GM12891 (cell line): ENCODE measurements around the gene OXER1.

Experiments
- PAX5 ChIP-seq: IDR thresholded peaks from 2 replicates; pipeline ENCODE4 v1.6.1; 2011; ENCODE audit warnings: low read length, moderate library complexity, mild to moderate bottlenecking; ENCODE audit not compliant: insufficient read depth, severe bottlenecking
- POLR2A ChIP-seq: IDR thresholded peaks from 2 replicates; pipeline ENCODE4 v1.6.1; 2011; ENCODE audit warnings: low read depth, low read length, control low read depth
- POLR2AphosphoS5 ChIP-seq: IDR thresholded peaks from 2 replicates; pipeline ENCODE4 v1.6.1; 2011; ENCODE audit warnings: low read depth, low read length, control low read depth
- POU2F2 ChIP-seq: IDR thresholded peaks from 2 replicates; pipeline ENCODE4 v1.6.1; 2011; ENCODE audit warnings: low read depth, mild to moderate bottlenecking, control low read depth, low read length, moderate library complexity
- TAF1 ChIP-seq: IDR thresholded peaks from 2 replicates; pipeline ENCODE4 v1.6.1; 2011; ENCODE audit warnings: low read depth, low read length, control low read depth

DNA sequence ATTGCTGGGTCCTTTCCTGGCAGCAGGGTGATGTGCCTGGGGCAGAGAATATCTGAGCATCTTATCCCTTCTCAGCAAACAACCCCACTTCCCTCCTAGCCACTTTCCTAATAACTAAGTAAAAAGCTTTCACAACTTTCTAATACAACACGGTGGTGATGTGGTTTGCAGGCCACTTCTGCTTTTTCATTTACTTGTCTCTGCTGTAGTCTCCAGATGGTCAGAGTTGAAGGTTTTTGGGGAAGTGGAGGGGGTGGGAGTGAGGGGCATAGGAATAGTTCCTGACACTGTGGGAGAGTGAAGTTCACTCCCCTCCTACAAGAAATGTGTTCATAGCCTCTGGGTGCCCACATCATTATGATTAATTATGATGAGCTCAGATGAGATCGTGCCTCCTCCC is 11.6 kb downstream of the OXER1 start:
- no peak for TF ChIP-seq TAF1
- no peak for TF ChIP-seq POLR2AphosphoS5
- TF ChIP-seq POLR2A: no peak
- no peak for TF ChIP-seq POU2F2
- TF ChIP-seq PAX5: no peak
